ENCODE measurements around the gene CREB3L4.

The CREB3L4 gene

GRCh38 chr1:153938996-153939395 lies 28.7 kb upstream of the CREB3L4 start:
- DNase-seq: no peak

- no peak for DNase-seq
Observed at GRCh38 chr1:153939476-153939875, 28.2 kb upstream of the CREB3L4 start.

GRCh38 chr1:153940756-153941155 lies 26.9 kb upstream of the CREB3L4 start:
- DNase-seq: no peak

GRCh38 chr1:153941826-153942725 lies 25.6 kb upstream of the CREB3L4 start:
- DNase-seq: no peak

GRCh38 chr1:153942766-153943549 lies 24.7 kb upstream of the CREB3L4 start:
- no peak for DNase-seq

- no peak for DNase-seq
Observed at GRCh38 chr1:153944005-153944826, 23.5 kb upstream of the CREB3L4 start.

GRCh38 chr1:153944827-153945117 lies 22.9 kb upstream of the CREB3L4 start:
- DNase-seq: no peak

- peak; percentile 87 for DNase-seq
Observed at GRCh38 chr1:153945131-153945794, 22.4 kb upstream of the CREB3L4 start.

GRCh38 chr1:153945795-153946621 lies 21.7 kb upstream of the CREB3L4 start:
- peak; percentile 82 for DNase-seq

GRCh38 chr1:153946622-153947241 lies 21.0 kb upstream of the CREB3L4 start, which contains the start of gene DENND4B:
Gene DENND4B, minus strand, starts transcription at chr1:153946718. Its CDS starts 2,344 bp downstream, at chr1:153944374.
- DNase-seq: peak; percentile 68

GRCh38 chr1:153951183-153951582 lies 16.5 kb upstream of the CREB3L4 start:
- DNase-seq: no peak

- DNase-seq: no peak
Observed at GRCh38 chr1:153951801-153952200, 15.9 kb upstream of the CREB3L4 start.

GRCh38 chr1:153953859-153954365 lies 13.8 kb upstream of the CREB3L4 start:
- DNase-seq: no peak

GRCh38 chr1:153954826-153955225 lies 12.9 kb upstream of the CREB3L4 start:
- DNase-seq: no peak

GRCh38 chr1:153956997-153957715 lies 10.5 kb upstream of the CREB3L4 start:
- DNase-seq: no peak

- DNase-seq: peak; percentile 60
Observed at GRCh38 chr1:153957744-153958110, 10.0 kb upstream of the CREB3L4 start.

GRCh38 chr1:153958111-153958960 lies 9.4 kb upstream of the CREB3L4 start, which contains the start of gene CRTC2:
Gene CRTC2, minus strand, starts transcription at chr1:153958612. Its CDS starts 115 bp downstream, at chr1:153958497.
- DNase-seq: peak; percentile 97

GRCh38 chr1:153958961-153959260 lies 8.8 kb upstream of the CREB3L4 start:
- DNase-seq: no peak

GRCh38 chr1:153959454-153959853 lies 8.2 kb upstream of the CREB3L4 start:
- no peak for DNase-seq

Measured in central memory CD4-positive, alpha-beta T cell (primary cell).